GM13976 (cell line): ENCODE measurements around the gene ATP5PB.
A peak's percentile ranks its signal among the peaks of the same experiment; 100 is the strongest.

Source experiments
- DNase-seq: peaks from one replicate; pipeline ENCODE4 v3.0.0; 2012; ENCODE audit warnings: low spot score
- in situ Hi-C: fragments of 300-500 bp; cut with MboI; formaldehyde crosslinking; loops from one replicate; pipeline ENCODE4 v1.12.0; 2022; ENCODE audit warnings: low sequenced_read_pairs, mixed read lengths, inconsistent platforms; ENCODE audit not compliant: unreplicated experiment
- TF ChIP-seq, protein P1 (sequence below): IDR thresholded peaks from 2 replicates; pipeline ENCODE4 v1.5.1; 2012; ENCODE audit warnings: borderline replicate concordance, mild to moderate bottlenecking; ENCODE audit not compliant: insufficient read depth; ENCODE audit errors: extremely low read depth, missing control alignments, control extremely low read depth

The ATP5PB gene

DNA sequence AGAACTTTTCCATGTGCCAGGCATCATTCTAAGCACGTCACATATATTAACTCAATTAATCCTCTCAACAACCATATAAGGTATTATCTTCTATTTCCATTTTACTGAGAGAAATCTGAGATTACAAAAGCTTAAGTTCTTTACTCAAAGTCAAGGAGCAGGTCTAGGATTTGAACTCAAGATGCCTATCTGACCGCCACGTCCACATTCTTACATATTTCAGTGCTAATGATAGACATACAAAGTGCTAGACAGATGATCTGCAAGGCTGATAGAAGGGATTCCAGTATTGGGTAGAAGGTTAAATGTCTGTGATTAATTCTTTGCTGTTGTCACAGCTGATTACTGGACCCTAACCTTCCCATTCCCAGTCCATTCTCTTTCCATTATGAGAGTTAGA is 4.4 kb downstream of the ATP5PB start:
- TF ChIP-seq, protein P1, sequence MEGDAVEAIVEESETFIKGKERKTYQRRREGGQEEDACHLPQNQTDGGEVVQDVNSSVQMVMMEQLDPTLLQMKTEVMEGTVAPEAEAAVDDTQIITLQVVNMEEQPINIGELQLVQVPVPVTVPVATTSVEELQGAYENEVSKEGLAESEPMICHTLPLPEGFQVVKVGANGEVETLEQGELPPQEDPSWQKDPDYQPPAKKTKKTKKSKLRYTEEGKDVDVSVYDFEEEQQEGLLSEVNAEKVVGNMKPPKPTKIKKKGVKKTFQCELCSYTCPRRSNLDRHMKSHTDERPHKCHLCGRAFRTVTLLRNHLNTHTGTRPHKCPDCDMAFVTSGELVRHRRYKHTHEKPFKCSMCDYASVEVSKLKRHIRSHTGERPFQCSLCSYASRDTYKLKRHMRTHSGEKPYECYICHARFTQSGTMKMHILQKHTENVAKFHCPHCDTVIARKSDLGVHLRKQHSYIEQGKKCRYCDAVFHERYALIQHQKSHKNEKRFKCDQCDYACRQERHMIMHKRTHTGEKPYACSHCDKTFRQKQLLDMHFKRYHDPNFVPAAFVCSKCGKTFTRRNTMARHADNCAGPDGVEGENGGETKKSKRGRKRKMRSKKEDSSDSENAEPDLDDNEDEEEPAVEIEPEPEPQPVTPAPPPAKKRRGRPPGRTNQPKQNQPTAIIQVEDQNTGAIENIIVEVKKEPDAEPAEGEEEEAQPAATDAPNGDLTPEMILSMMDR, result no peak
- no peak for DNase-seq
- in situ Hi-C loops, result no loop called here

- in situ Hi-C loops, result no loop called here
- TF ChIP-seq, protein P1, result no peak
- DNase-seq, result peak; percentile 36
These were observed 5.8 kb downstream of the ATP5PB start for GRCh38 chr1:111454859-111455641.

GRCh38 chr1:111455642-111456031 is 6.4 kb downstream of the ATP5PB start:
- DNase-seq, result no peak
- TF ChIP-seq, protein P1, result no peak
- in situ Hi-C loops, result no loop called here

GRCh38 chr1:111461765-111462164 is 12.5 kb downstream of the ATP5PB start:
- DNase-seq, result no peak
- in situ Hi-C loops, result no loop called here
- TF ChIP-seq, protein P1, result no peak

DNA sequence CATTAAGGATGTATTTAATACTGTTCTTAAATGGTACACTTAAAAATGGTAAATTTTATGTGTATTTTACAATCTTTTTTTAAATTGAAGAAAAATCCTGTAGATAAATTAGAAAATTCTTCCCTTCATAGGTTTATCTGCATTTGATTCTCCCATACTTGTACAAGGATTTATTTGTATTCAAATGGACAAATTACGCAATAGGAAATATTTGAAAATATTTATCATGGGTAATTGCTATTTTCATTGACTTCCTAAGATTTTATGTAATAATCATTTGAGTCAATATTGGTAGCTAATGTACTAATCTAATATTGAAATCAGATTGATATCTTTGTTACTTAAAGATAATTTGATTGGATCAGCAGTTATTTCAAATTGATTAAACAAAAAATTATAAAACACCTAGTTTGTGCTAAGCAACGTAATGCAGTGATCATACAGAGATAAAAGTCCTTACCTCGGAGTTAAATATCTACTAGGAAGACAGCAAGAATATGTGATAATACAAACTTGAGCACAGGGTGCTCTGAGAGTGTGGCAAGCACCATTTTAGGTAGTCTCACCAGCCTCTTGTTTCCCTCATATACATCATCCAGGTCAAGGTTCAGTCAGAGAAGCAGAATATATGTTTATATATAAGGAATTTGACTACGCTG is 13.2 kb downstream of the ATP5PB start:
- in situ Hi-C loops, result no loop called here
- TF ChIP-seq, protein P1, result no peak
- DNase-seq, result no peak

- TF ChIP-seq, protein P1, result no peak
- DNase-seq, result no peak
- in situ Hi-C loops, result no loop called here
These were observed 13.9 kb downstream of the ATP5PB start for GRCh38 chr1:111463029-111463683.
